PC-3 (cell line): Measurements from ENCODE around the gene IYD. TPM values are rescaled to one million over a fixed set of nuclear protein-coding genes. Genes with fewer than 3 reads are reported as not detected.
A peak's percentile ranks its signal among the peaks of the same experiment; 100 is the strongest.
"Not testable (repeated sequence)": the region's sequence is repeated elsewhere in the genome, so short reads cannot be mapped to it uniquely, and the experiment has no call there.

Experiments used
- ATAC-seq: fragments of 200-7000 bp; cut with Tn5 transposase; 2 replicates; pipeline ENCODE4 v1.9.1; 2020; ENCODE audit warnings: mild to moderate bottlenecking, moderate library complexity
- BruUV-seq: library from RNA; stranded (reverse); fragments of 400-500 nt; replicated peaks from 2 replicates; lab custom pipeline; 2021; lab: Mats Ljungman, UMichigan
- CTCF ChIA-PET: fragments of 300-600 bp; sonication (Branson Sonifier 250); formaldehyde crosslinking; loops from one replicate; lab custom pipeline; 2022; ENCODE audit warnings: antibody characterized with exemption; lab: Charles Lee
- POLR2A ChIA-PET: fragments of 300-600 bp; sonication (Branson Sonifier 250); formaldehyde crosslinking; loops from one replicate; lab custom pipeline; 2022; ENCODE audit warnings: antibody characterized with exemption; ENCODE audit not compliant: unreplicated experiment; lab: Charles Lee
- DNase-seq: peaks from one replicate; pipeline ENCODE4 v3.0.0-alpha.2; 2015
- H2AFZ ChIP-seq: fragments of 300-600 bp; sonication (generic); 2 replicates; pipeline ENCODE4 v1.6.0; 2016; ENCODE audit warnings: antibody characterized with exemption, low read length
- H3F3A ChIP-seq: fragments of 300-600 bp; sonication (generic); one replicate; pipeline ENCODE4 v1.6.0; 2017; ENCODE audit warnings: antibody characterized with exemption, low read length, control low read depth, mild to moderate bottlenecking; ENCODE audit not compliant: unreplicated experiment
- H3K27ac ChIP-seq: fragments of 300-600 bp; sonication (generic); 2 replicates; pipeline ENCODE4 v1.5.1; 2016; ENCODE audit warnings: mild to moderate bottlenecking, low read length
- H3K27me3 ChIP-seq: fragments of 300-600 bp; sonication (generic); 2 replicates; pipeline ENCODE4 v1.6.1; 2016; ENCODE audit warnings: low read length, mixed read lengths
- H3K36me3 ChIP-seq: fragments of 300-600 bp; sonication (generic); 2 replicates; pipeline ENCODE4 v1.6.1; 2016; ENCODE audit warnings: low read depth, mixed run types, low read length, mixed read lengths
- H3K4me1 ChIP-seq: fragments of 300-600 bp; sonication (generic); 2 replicates; pipeline ENCODE4 v1.5.1; 2016; ENCODE audit warnings: low read length; ENCODE audit not compliant: insufficient read depth
- H3K4me2 ChIP-seq: fragments of 300-600 bp; sonication (generic); 2 replicates; pipeline ENCODE4 v1.6.0; 2016; ENCODE audit warnings: low read length
- H3K4me3 ChIP-seq: fragments of 300-600 bp; sonication (generic); 2 replicates; pipeline ENCODE4 v1.5.1; 2016; ENCODE audit warnings: mild to moderate bottlenecking, low read length, mixed read lengths
- H3K79me2 ChIP-seq: fragments of 300-600 bp; sonication (generic); 2 replicates; pipeline ENCODE4 v1.6.1; 2017; ENCODE audit warnings: low read length, mixed read lengths
- H3K9ac ChIP-seq: fragments of 300-600 bp; sonication (generic); 2 replicates; pipeline ENCODE4 v1.6.0; 2016; ENCODE audit warnings: mild to moderate bottlenecking, low read length
- H3K9me2 ChIP-seq: fragments of 300-600 bp; sonication (generic); replicated peaks from 2 replicates; pipeline ENCODE4 v1.6.1; 2016; ENCODE audit warnings: mixed run types, low read length, mixed read lengths
- H3K9me3 ChIP-seq: fragments of 300-600 bp; sonication (generic); 2 replicates; pipeline ENCODE4 v1.6.1; 2016; ENCODE audit warnings: low read length, mixed read lengths
- H4K20me1 ChIP-seq: fragments of 300-600 bp; sonication (generic); 2 replicates; pipeline ENCODE4 v1.6.1; 2016; ENCODE audit warnings: low read length, mixed read lengths
- CTCF ChIP-seq: fragments of 300-600 bp; sonication (generic); conservative IDR thresholded peaks from 2 replicates; pipeline ENCODE4 v1.5.1; 2017; ENCODE audit warnings: antibody characterized with exemption, low read depth, mild to moderate bottlenecking, low read length
- EZH2 ChIP-seq: fragments of 300-600 bp; sonication (generic); IDR thresholded peaks from one replicate; pipeline ENCODE4 v1.6.1; 2017; ENCODE audit warnings: antibody characterized with exemption, mild to moderate bottlenecking, low read length; ENCODE audit not compliant: unreplicated experiment
- EZH2phosphoT487 ChIP-seq: fragments of 300-600 bp; sonication (generic); IDR thresholded peaks from 2 replicates; pipeline ENCODE4 v1.6.1; 2018; ENCODE audit warnings: mild to moderate bottlenecking, antibody characterized with exemption, low read length, borderline replicate concordance
- intact Hi-C: fragments of 100-400 bp; cut with micrococcal nuclease; formaldehyde crosslinking; loops from 2 replicates; pipeline ENCODE4 v1.9.0; 2023
- total RNA-seq: library from RNA; depleted of rRNA; stranded (reverse); fragments of >200 nt; gene quantifications from 2 replicates; pipeline ENCODE4 v1.2.3, GENCODE V29; 2014

The IYD gene
- total RNA-seq, 1 experiment from 2014 or later = 0.04 TPM

GRCh38 chr6:150445486-150445885 lies 76.7 kb downstream of the IYD start:
- no peaks in the 10 kb centered on the region for H3F3A ChIP-seq
- H3K9me3 ChIP-seq = no peaks in the 10 kb centered on the region
- no peak overlapping the region for H3K9ac ChIP-seq
- ATAC-seq = no peak
- H3K27me3 ChIP-seq = no peaks in the 10 kb centered on the region
- no peak overlapping the region for H3K4me3 ChIP-seq
- H3K79me2 ChIP-seq = no peaks in the 10 kb centered on the region
- CTCF ChIA-PET = no interaction called here
- DNase-seq = no peak
- H3K4me1 ChIP-seq = no peaks in the 10 kb centered on the region
- POLR2A ChIA-PET = interaction anchor here (0.6 kb wide), 1 partner anchor 12 kb away, joined by 5 read pairs; no protein-coding TSS in a partner anchor
- TF ChIP-seq EZH2 = no peak
- TF ChIP-seq CTCF = no peak
- no peak for TF ChIP-seq EZH2phosphoT487
- H3K36me3 ChIP-seq = no peaks in the 10 kb centered on the region
- H3K27ac ChIP-seq = no peak overlapping the region
- H4K20me1 ChIP-seq = no peaks in the 10 kb centered on the region
- H3K4me2 ChIP-seq = no peak overlapping the region
- no peak overlapping the region for H2AFZ ChIP-seq
- intact Hi-C loops = no loop called here
- H3K9me2 ChIP-seq = no peaks in the 10 kb centered on the region
- no TSS peak for BruUV-seq

GRCh38 chr6:150448221-150448620 lies 79.4 kb downstream of the IYD start:
- Histone ChIP-seq H3K9ac (no peak overlapping the region), H3K4me3 (no peak overlapping the region), H3K9me3 (no peaks in the 10 kb centered on the region), H3K79me2 (no peaks in the 10 kb centered on the region), H4K20me1 (no peaks in the 10 kb centered on the region), H3K4me1 (no peaks in the 10 kb centered on the region), H3K36me3 (no peaks in the 10 kb centered on the region), H3F3A (no peaks in the 10 kb centered on the region), H3K27ac (no peak overlapping the region), H3K4me2 (no peak overlapping the region), H2AFZ (no peak overlapping the region), H3K9me2 (no peaks in the 10 kb centered on the region), H3K27me3 (no peaks in the 10 kb centered on the region)
- ChIA-PET POLR2A (no interaction called here), CTCF (no interaction called here)
- TF ChIP-seq CTCF (no peak), EZH2 (no peak), EZH2phosphoT487 (no peak)
- ATAC-seq (no peak), DNase-seq (peak; percentile 12)
- intact Hi-C loops = no loop called here
- no TSS peak for BruUV-seq

- H3K79me2 ChIP-seq, H3K9me2 ChIP-seq, H3K9me3 ChIP-seq, H3K4me2 ChIP-seq, intact Hi-C loops, H3K4me1 ChIP-seq, POLR2A ChIA-PET, H3F3A ChIP-seq, CTCF ChIA-PET, H4K20me1 ChIP-seq, H3K27ac ChIP-seq, H2AFZ ChIP-seq, H3K9ac ChIP-seq, ATAC-seq, H3K27me3 ChIP-seq, BruUV-seq, DNase-seq, H3K36me3 ChIP-seq, H3K4me3 ChIP-seq: not testable (repeated sequence)
These were observed 80.2 kb downstream of the IYD start for GRCh38 chr6:150449055-150449454.
